GM18517 (cell line): ENCODE results near the gene SUPT6H.
"Not testable (repeated sequence)": the region's sequence is repeated elsewhere in the genome, so short reads cannot be mapped to it uniquely, and the experiment has no call there.

Source experiments
- ATAC-seq: cut with Tn5 transposase; IDR thresholded peaks from one replicate; pipeline ENCODE4 v1.9.1; 2021; ENCODE audit warnings: mild to moderate bottlenecking, moderate library complexity; ENCODE audit not compliant: unreplicated experiment

SUPT6H gene

GRCh38 chr17:28646039-28646754, 15.8 kb upstream of the SUPT6H start:
- no peak for ATAC-seq

- no peak for ATAC-seq
These were observed 13.3 kb upstream of the SUPT6H start for GRCh38 chr17:28648698-28649097.

GRCh38 chr17:28655160-28655559, 6.8 kb upstream of the SUPT6H start:
- no peak for ATAC-seq

- no peak for ATAC-seq
These were observed 4.2 kb upstream of the SUPT6H start for GRCh38 chr17:28657756-28658155.

GRCh38 chr17:28658342-28658741, 3.7 kb upstream of the SUPT6H start:
- ATAC-seq, result not testable (repeated sequence)

GRCh38 chr17:28658766-28659496, 3.1 kb upstream of the SUPT6H start:
- not testable (repeated sequence) for ATAC-seq

GRCh38 chr17:28659497-28659881, 2.5 kb upstream of the SUPT6H start:
- ATAC-seq, result not testable (repeated sequence)

GRCh38 chr17:28662527-28662829, 473 bp downstream of the SUPT6H start:
- ATAC-seq, result no peak

- no peak for ATAC-seq
These were observed 1.7 kb downstream of the SUPT6H start for GRCh38 chr17:28663723-28664122.

- no peak for ATAC-seq
These were observed 4.0 kb downstream of the SUPT6H start for GRCh38 chr17:28665994-28666393.

- no peak for ATAC-seq
These were observed 5.9 kb downstream of the SUPT6H start for GRCh38 chr17:28667870-28668269.

- ATAC-seq, result no peak
These were observed 7.9 kb downstream of the SUPT6H start for GRCh38 chr17:28669918-28670317.

- no peak for ATAC-seq
These were observed 13.5 kb downstream of the SUPT6H start for GRCh38 chr17:28675490-28675889.

GRCh38 chr17:28675980-28676379, 14.0 kb downstream of the SUPT6H start:
- no peak for ATAC-seq

GRCh38 chr17:28682655-28683054, 20.6 kb downstream of the SUPT6H start:
- no peak for ATAC-seq

GRCh38 chr17:28684963-28685362, 23.0 kb downstream of the SUPT6H start:
- ATAC-seq, result no peak

- ATAC-seq, result no peak
These were observed 23.4 kb downstream of the SUPT6H start for GRCh38 chr17:28685366-28685765.

- no peak for ATAC-seq
These were observed 24.3 kb downstream of the SUPT6H start for GRCh38 chr17:28686296-28686695.

- no peak for ATAC-seq
These were observed 26.5 kb downstream of the SUPT6H start for GRCh38 chr17:28688481-28688880.

- ATAC-seq, result no peak
These were observed 27.0 kb downstream of the SUPT6H start for GRCh38 chr17:28689011-28689410.

GRCh38 chr17:28693869-28694268, 31.9 kb downstream of the SUPT6H start:
- ATAC-seq, result no peak

- no peak for ATAC-seq
These were observed 36.4 kb downstream of the SUPT6H start for GRCh38 chr17:28698253-28698941.
